Lung microvascular endothelial cell (primary cell): ENCODE measurements around the gene BCAS4. TPM values are rescaled to one million over a fixed set of nuclear protein-coding genes. Genes with fewer than 3 reads are reported as not detected.
"Not testable (repeated sequence)": the region's sequence is repeated elsewhere in the genome, so short reads cannot be mapped to it uniquely, and the experiment has no call there.

Source experiments
- DNase-seq, 2 donors: peaks; one replicate each; pipeline versions ENCODE4 v3.0.0 to v3.0.0-alpha.2; 2010; ENCODE audit warnings: low read depth in 2 of 2
- total RNA-seq: library from RNA; depleted of rRNA; stranded (reverse); fragments of >200 nt; gene quantifications from 2 replicates; pipeline ENCODE4 v1.2.1, GENCODE V29; 2014

Gene BCAS4
- total RNA-seq, 1 donor from 2014 or later: 0.60 TPM

GRCh38 chr20:50771419-50772080 is 23.3 kb upstream of the BCAS4 start:
- DNase-seq: not testable (repeated sequence)

- no peak for DNase-seq
Measured at GRCh38 chr20:50772420-50773185, 22.3 kb upstream of the BCAS4 start.

DNA sequence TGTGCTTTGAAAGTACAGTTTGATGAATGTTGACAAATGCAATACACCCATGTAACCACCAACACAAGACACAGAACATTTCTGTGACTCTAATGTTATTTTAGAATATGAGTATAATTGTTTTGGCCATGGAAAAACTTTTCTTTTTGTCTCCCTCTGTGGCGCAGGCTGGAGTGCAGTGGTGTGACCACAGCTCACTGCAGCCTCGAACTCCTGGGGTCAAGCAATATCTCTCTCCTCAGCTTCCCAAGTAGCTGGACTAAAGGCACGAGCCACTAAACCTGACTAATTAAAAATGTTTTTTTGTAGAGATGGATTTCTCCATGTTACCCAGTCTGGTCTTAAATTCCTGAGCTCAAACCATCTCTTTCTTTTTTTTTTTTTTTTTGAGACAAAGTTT is 20.3 kb upstream of the BCAS4 start:
- DNase-seq: no peak

DNA sequence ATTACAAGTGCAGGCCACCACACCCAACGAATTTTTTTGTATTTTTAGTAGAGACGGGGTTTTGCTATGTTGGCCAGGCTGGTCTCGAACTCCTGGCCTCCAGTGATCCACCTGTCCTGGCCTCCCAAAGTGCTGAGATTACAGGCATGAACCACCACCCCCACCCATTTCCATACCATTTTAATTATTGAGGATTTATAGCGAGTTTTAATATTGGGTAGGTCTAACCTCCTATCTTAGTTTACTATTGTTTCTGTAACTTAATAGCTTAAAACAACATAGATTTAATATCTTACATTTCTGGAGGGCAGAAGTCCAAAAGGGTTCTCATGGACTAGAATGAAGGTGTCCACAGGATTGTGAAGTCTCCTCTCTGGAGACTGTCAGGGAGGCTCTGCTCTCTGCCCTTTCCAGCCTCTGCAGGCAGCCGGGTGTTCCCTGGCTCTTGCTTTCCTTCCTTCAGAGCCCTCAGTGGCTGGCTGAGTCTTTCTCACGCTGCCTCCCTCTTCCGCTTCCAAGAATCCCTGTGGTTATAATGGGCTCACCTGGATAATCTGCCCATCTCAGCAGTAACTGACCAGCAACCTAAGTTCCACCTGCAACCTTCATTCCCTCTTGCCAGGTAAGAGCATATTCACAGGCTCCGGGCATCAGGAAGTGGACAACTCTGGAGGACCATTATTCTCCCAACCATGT is 18.6 kb upstream of the BCAS4 start:
- DNase-seq: no peak

GRCh38 chr20:50777373-50777772 is 17.5 kb upstream of the BCAS4 start:
- DNase-seq: no peak

DNA sequence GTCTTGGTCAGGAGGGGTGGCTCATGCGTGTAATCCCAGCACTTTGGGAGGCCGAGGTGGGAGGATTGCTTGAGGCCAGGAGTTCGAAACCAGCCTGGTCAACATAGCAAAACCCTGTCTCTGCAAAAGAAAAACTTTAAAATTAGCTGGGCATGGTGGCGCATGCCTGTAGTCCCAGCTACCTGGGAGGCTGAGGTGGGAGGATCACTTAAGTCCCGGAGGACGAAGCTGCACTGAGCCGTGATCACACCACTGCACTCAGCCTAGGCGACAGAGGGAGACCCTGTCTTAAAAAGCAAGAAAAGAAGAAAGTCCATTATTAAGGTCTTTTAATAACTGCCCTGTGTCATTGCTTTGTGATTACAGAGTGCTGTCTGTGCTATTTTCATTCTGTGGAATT is 15.9 kb upstream of the BCAS4 start:
- not testable (repeated sequence) for DNase-seq

DNA sequence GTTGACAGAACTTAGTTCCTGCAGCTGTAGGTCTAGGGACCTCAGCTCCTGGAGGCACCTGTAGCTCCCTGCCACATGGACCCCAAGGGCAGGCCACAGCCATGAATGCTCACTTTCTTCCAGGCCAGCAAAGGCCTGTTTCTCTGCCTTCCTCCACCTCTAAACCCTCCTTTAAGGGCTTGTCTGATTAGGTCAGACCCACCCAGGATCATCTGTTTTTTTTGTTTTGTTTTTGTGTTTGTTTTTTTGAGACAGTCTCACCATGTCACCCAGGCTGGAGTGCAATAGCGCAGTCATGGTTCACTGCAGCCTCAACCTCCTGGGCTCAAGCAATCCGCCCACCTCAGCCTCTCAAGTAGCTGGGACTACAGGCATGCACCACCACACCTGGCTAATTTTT is 11.5 kb upstream of the BCAS4 start:
- DNase-seq: no peak

DNA sequence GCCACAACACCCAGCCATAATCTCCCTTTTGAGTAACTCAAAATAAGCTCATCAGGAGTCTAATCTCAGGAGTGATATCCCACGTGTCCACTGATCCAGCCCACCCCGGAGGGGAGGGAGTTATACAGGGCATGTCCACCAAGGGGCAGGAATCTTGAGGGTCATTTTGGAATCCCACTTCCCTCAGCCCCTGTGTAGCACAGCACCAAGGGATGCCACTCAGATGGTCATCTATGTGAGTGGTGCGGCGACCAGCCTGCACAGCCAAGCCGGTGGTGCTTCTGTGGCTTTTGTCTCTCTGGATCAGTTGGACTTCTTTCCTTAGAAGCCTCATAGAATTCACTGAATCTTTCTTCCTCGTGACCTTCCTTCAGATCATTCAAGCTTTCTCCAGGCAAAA is 11.0 kb upstream of the BCAS4 start:
- DNase-seq: no peak

GRCh38 chr20:50784464-50784863 is 10.4 kb upstream of the BCAS4 start:
- DNase-seq: no peak

DNA sequence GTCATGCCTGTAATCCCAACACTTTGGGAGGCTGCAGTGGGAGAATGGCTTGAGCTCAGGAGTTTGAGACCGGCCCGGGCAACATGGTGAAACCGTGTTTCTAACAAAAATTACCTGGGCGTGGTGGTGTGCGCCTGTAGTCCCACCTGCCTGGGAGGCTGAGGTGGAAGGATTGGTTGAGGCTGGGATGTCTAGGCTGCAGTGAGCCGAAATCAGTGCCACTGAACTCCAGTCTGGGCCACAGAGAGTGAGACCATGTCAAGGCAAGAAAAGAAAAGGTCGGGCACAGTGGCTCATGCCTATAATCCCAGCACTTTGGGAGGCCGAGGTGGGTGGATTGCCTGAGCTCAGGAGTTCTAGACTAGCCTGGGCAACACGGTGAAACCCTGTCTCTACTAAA is 8.2 kb upstream of the BCAS4 start:
- no peak for DNase-seq

DNA sequence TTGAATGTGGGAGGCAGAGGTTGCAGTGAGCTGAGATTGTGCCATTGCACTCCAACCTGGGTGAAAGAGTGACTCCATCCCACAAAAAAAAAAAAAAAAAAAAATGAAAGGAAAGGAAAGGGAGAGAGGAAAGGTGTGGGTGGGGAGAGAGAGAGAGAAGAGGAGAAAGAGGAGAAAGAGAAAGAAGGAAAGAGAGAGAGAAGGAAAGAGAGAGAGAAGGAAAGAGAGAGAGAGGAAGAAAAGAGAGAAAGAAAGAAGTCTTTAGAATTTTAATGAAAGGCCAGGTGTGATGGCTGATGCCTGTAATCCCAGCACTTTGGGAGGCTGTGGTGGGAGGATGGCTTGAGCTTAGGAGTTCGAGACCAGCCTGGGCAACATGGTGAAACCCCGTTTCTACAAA is 7.7 kb upstream of the BCAS4 start:
- DNase-seq: no peak

GRCh38 chr20:50788045-50788991 is 6.5 kb upstream of the BCAS4 start:
- DNase-seq: peak in 1 of 2 donors; percentile 20

GRCh38 chr20:50789968-50790650 is 4.8 kb upstream of the BCAS4 start:
- no peak for DNase-seq

DNA sequence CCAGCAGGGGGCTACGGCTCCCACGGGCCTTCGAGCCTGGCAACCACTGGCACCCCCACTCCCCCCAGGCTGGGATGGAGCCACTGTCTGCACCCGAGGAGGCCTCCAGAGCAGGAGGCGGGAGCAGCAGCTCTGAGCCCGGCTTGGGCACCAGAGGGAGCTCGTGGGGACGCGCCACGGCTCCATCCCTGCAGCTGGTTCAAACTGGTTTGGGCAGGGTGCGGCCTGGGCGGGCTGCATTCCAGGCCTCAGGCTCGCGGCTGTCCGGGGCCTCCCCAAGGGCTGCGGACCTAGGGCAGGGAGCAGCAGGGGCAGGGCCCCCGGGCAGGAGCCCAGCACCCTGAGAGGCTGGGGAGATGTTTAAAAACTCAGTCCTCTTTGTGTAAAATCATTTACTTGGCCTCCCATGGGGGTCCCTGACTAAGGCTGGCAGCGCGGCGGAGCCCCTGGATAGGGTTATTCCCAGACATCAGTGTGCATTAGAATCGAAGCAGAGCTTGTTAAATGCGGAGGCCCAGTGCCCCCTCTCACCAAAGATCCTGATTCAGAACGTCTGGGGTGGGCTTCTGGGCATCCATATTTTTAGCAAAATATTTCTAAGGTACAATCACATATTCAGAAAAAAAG is 4.1 kb upstream of the BCAS4 start:
- peak; percentile 86 to 87 for DNase-seq

- DNase-seq: no peak
Measured at GRCh38 chr20:50792708-50793574, 1.9 kb upstream of the BCAS4 start.

DNA sequence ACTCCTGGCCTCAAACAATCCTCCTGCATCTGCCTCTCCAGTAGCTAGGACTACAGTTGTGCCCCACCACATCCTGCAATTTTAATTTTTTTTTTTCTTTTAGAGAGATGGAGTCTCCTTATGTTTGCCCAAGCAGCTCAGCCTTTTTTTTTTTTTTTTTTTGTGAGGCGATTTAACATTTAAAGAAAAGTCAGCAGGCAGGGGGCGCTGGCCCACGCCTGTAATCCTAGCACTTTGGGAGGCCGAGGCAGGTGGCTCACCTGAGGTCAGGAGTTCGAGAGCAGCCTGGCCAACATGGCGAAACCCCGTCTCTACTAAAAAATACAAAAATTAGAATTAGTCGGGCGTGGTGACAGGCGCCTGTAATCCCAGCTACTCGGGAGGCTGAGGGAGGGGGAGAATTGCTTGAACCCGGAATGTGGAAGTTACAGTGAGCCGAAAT is 1.3 kb upstream of the BCAS4 start:
- DNase-seq: peak; percentile 29 to 56

- no peak for DNase-seq
Measured at GRCh38 chr20:50794181-50794845, 548 bp upstream of the BCAS4 start.

DNA sequence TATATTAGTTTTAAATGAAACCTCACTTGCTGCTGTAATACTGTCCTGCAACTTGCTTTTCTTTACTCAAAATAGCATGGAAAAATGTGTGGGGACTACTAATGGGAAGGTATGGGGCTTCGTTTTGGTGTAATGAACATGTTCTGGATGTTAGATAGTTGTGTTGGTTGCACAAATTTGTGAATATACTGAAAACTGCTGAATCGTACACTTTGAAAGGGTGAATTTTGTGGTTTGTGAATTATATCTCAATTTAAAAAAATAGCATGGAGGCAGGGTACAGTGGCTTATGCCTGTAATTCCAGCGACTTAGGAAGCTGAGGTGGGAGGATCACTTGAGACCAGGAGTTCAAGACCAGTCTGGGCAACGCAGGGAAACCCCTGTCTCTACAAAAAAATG is 2.3 kb downstream of the BCAS4 start:
- DNase-seq: no peak

GRCh38 chr20:50798650-50799049 is 3.8 kb downstream of the BCAS4 start:
- DNase-seq: no peak
